GM21381 (cell line): ENCODE data around the gene SLC7A9.
"Not testable (repeated sequence)": the region's sequence is repeated elsewhere in the genome, so short reads cannot be mapped to it uniquely, and the experiment has no call there.

Experiments used
- ATAC-seq: cut with Tn5 transposase; IDR thresholded peaks from one replicate; pipeline ENCODE4 v1.9.1; 2021; ENCODE audit warnings: mild to moderate bottlenecking, moderate library complexity; ENCODE audit not compliant: unreplicated experiment

Gene SLC7A9

GRCh38 chr19:32885255-32885654 lies 15.7 kb upstream of the SLC7A9 start:
- not testable (repeated sequence) for ATAC-seq

GRCh38 chr19:32881766-32882165 lies 12.2 kb upstream of the SLC7A9 start:
- ATAC-seq = no peak

GRCh38 chr19:32880622-32881021 lies 11.1 kb upstream of the SLC7A9 start:
- ATAC-seq = no peak

- ATAC-seq = no peak
These were observed 10.2 kb upstream of the SLC7A9 start for GRCh38 chr19:32879741-32880140.

GRCh38 chr19:32878988-32879387 lies 9.4 kb upstream of the SLC7A9 start:
- ATAC-seq = no peak

- ATAC-seq = no peak
These were observed 8.6 kb upstream of the SLC7A9 start for GRCh38 chr19:32877977-32878745.

GRCh38 chr19:32877323-32877912 lies 7.9 kb upstream of the SLC7A9 start:
- ATAC-seq = no peak

- ATAC-seq = no peak
These were observed 7.3 kb upstream of the SLC7A9 start for GRCh38 chr19:32876919-32877285.

GRCh38 chr19:32876236-32876918 lies 6.8 kb upstream of the SLC7A9 start:
- ATAC-seq = no peak

- ATAC-seq = no peak
These were observed 5.9 kb upstream of the SLC7A9 start for GRCh38 chr19:32875428-32875827.

GRCh38 chr19:32874605-32875004 lies 5.0 kb upstream of the SLC7A9 start:
- ATAC-seq = no peak

- ATAC-seq = no peak
These were observed 3.8 kb upstream of the SLC7A9 start for GRCh38 chr19:32873247-32873959.

- no peak for ATAC-seq
These were observed 2.8 kb upstream of the SLC7A9 start for GRCh38 chr19:32872391-32872790.

GRCh38 chr19:32870981-32871451 lies 1.4 kb upstream of the SLC7A9 start:
- no peak for ATAC-seq

GRCh38 chr19:32869966-32870573 lies 503 bp upstream of the SLC7A9 start:
- no peak for ATAC-seq

- no peak for ATAC-seq
These were observed 1.2 kb downstream of the SLC7A9 start for GRCh38 chr19:32868206-32868950.

- ATAC-seq = not testable (repeated sequence)
These were observed 2.1 kb downstream of the SLC7A9 start for GRCh38 chr19:32867436-32867835.

GRCh38 chr19:32866564-32867265 lies 2.9 kb downstream of the SLC7A9 start:
- no peak for ATAC-seq

GRCh38 chr19:32866061-32866460 lies 3.5 kb downstream of the SLC7A9 start:
- no peak for ATAC-seq

- ATAC-seq = no peak
These were observed 4.2 kb downstream of the SLC7A9 start for GRCh38 chr19:32865326-32865725.
